Fibroblast of the aortic adventitia (primary cell): Measurements from ENCODE around the gene GNB1. TPM values are rescaled to one million over a fixed set of nuclear protein-coding genes. Genes with fewer than 3 reads are reported as not detected.

Experiments
- DNase-seq: peaks from one replicate; pipeline ENCODE4 v3.0.0-alpha.2; 2010; ENCODE audit warnings: low read depth
- H3K4me3 ChIP-seq: 2 replicates; pipeline ENCODE4 v1.5.1; 2011; ENCODE audit warnings: low read depth, mild to moderate bottlenecking, control low read depth, low read length, moderate library complexity
- CTCF ChIP-seq: IDR thresholded peaks from 2 replicates; pipeline ENCODE4 v1.5.1; 2011; ENCODE audit warnings: mild to moderate bottlenecking, low read length, control low read depth, inconsistent platforms; ENCODE audit not compliant: insufficient read depth
- total RNA-seq: library from RNA; depleted of rRNA; stranded (reverse); fragments of >200 nt; gene quantifications from 2 replicates; pipeline ENCODE4 v1.2.3, GENCODE V29; 2012; ENCODE audit warnings: low replicate concordance

Gene GNB1
- total RNA-seq, 1 donor: 108 TPM

- DNase-seq: no peak
- TF ChIP-seq CTCF: no peak
- H3K4me3 ChIP-seq: no peak overlapping the region
Measured at GRCh38 chr1:1914101-1914970, 23.4 kb upstream of the GNB1 start.

GRCh38 chr1:1911350-1912041, 20.6 kb upstream of the GNB1 start:
- DNase-seq: no peak
- H3K4me3 ChIP-seq: no peak overlapping the region
- TF ChIP-seq CTCF: no peak

GRCh38 chr1:1910651-1911331, 19.9 kb upstream of the GNB1 start:
- no peak for TF ChIP-seq CTCF
- no peak overlapping the region for H3K4me3 ChIP-seq
- DNase-seq: no peak

GRCh38 chr1:1910033-1910465, 19.2 kb upstream of the GNB1 start:
- no peak for TF ChIP-seq CTCF
- H3K4me3 ChIP-seq: no peak overlapping the region
- DNase-seq: no peak

GRCh38 chr1:1908506-1908791, 17.6 kb upstream of the GNB1 start:
- no peak for TF ChIP-seq CTCF
- no peak for DNase-seq
- H3K4me3 ChIP-seq: peak overlapping the region; percentile 79

GRCh38 chr1:1907098-1907736, 16.3 kb upstream of the GNB1 start:
- TF ChIP-seq CTCF: no peak
- peak; percentile 54 for DNase-seq

More at GRCh38 chr1:1907098-1907736, 16.3 kb upstream of the GNB1 start:
- H3K4me3 ChIP-seq: no peak overlapping the region
